Osteoblast (primary cell): ENCODE measurements around the gene FAM168B. TPM values are rescaled to one million over a fixed set of nuclear protein-coding genes. Genes with fewer than 3 reads are reported as not detected.

ENCODE experiments used
- DNase-seq: peaks from one replicate; pipeline ENCODE4 v3.0.0; 2011; ENCODE audit warnings: low spot score, mixed read lengths; ENCODE audit not compliant: insufficient read length; ENCODE audit errors: missing footprints
- H2AFZ ChIP-seq: 2 replicates; pipeline ENCODE4 v1.6.0; 2011; ENCODE audit warnings: mild to moderate bottlenecking, low read length
- H3K27ac ChIP-seq: 2 replicates; pipeline ENCODE4 v1.5.1; 2011; ENCODE audit warnings: mild to moderate bottlenecking, low read depth, low read length, moderate library complexity
- H3K27me3 ChIP-seq: 2 replicates; pipeline ENCODE4 v1.6.0; 2012; ENCODE audit warnings: mild to moderate bottlenecking, control low read depth, inconsistent platforms, low read length, moderate library complexity; ENCODE audit not compliant: insufficient read depth
- H3K36me3 ChIP-seq: 2 replicates; pipeline ENCODE4 v1.5.1; 2011; ENCODE audit warnings: mild to moderate bottlenecking, low read length, control low read depth, moderate library complexity; ENCODE audit not compliant: insufficient read depth
- H3K4me1 ChIP-seq: 2 replicates; pipeline ENCODE4 v1.5.1; 2011; ENCODE audit warnings: mild to moderate bottlenecking, low read length, control low read depth, moderate library complexity; ENCODE audit not compliant: insufficient read depth
- H3K4me2 ChIP-seq: 2 replicates; pipeline ENCODE4 v1.6.0; 2011; ENCODE audit warnings: mild to moderate bottlenecking, low read length; ENCODE audit not compliant: insufficient read depth
- H3K4me3 ChIP-seq: fragments of 200-600 bp; sonication (generic); 3 replicates; pipeline ENCODE4 v1.5.1; 2012; ENCODE audit warnings: mild to moderate bottlenecking, low read length, inconsistent platforms; ENCODE audit not compliant: insufficient read depth
- H3K79me2 ChIP-seq: 2 replicates; pipeline ENCODE4 v1.6.0; 2012; ENCODE audit warnings: mild to moderate bottlenecking, low read length, control low read depth, inconsistent platforms; ENCODE audit not compliant: insufficient read depth
- H3K9me3 ChIP-seq: 2 replicates; pipeline ENCODE4 v1.5.1; 2011; ENCODE audit warnings: low read depth, low read length, control low read depth
- H4K20me1 ChIP-seq: 2 replicates; pipeline ENCODE4 v1.6.0; 2012; ENCODE audit warnings: mild to moderate bottlenecking, low read length, control low read depth; ENCODE audit not compliant: insufficient read depth
- total RNA-seq: library from RNA; depleted of rRNA; stranded (reverse); fragments of >200 nt; gene quantifications from 2 replicates; pipeline ENCODE4 v1.2.3, GENCODE V29; 2012
- TF ChIP-seq, protein P1 (sequence below): IDR thresholded peaks from 2 replicates; pipeline ENCODE4 v1.5.1; 2011; ENCODE audit warnings: mild to moderate bottlenecking, low read depth, low read length, moderate library complexity; ENCODE audit errors: extremely low read depth

FAM168B gene
- total RNA-seq, 1 donor: 117 TPM

DNA sequence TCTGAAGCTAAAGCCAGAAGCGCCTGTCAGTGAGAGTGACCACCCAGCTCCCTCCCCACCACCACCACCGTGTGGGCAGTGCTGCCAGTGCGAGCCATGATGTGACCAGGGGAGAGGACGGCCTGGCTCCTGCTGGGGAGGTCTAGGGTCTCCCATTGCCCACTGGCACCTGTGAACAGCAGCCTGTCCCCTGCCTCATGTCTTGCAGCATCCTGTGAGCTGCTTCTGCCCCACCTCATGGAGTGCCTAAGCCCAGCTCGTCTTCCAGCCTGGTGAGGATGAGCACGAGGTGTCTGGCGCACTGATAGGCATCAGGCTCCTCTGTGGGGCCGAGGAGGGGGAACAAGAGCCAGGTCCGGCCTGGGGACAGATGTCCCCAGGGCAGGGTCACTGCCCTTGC lies 61.4 kb downstream of the FAM168B start:
- peaks cover 3% of the 10 kb centered on the region for H3K9me3 ChIP-seq
- H3K4me1 ChIP-seq: peaks cover 3% of the 10 kb centered on the region
- TF ChIP-seq, protein P1, sequence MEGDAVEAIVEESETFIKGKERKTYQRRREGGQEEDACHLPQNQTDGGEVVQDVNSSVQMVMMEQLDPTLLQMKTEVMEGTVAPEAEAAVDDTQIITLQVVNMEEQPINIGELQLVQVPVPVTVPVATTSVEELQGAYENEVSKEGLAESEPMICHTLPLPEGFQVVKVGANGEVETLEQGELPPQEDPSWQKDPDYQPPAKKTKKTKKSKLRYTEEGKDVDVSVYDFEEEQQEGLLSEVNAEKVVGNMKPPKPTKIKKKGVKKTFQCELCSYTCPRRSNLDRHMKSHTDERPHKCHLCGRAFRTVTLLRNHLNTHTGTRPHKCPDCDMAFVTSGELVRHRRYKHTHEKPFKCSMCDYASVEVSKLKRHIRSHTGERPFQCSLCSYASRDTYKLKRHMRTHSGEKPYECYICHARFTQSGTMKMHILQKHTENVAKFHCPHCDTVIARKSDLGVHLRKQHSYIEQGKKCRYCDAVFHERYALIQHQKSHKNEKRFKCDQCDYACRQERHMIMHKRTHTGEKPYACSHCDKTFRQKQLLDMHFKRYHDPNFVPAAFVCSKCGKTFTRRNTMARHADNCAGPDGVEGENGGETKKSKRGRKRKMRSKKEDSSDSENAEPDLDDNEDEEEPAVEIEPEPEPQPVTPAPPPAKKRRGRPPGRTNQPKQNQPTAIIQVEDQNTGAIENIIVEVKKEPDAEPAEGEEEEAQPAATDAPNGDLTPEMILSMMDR: no peak
- H3K27me3 ChIP-seq: peaks cover 4% of the 10 kb centered on the region
- H3K36me3 ChIP-seq: no peaks in the 10 kb centered on the region
- no peaks in the 10 kb centered on the region for H3K79me2 ChIP-seq
- no peak overlapping the region for H3K4me3 ChIP-seq
- H3K27ac ChIP-seq: no peak overlapping the region
- peaks cover 6% of the 10 kb centered on the region for H4K20me1 ChIP-seq
- DNase-seq: peak; percentile 61
- no peak overlapping the region for H3K4me2 ChIP-seq
- H2AFZ ChIP-seq: no peak overlapping the region

DNA sequence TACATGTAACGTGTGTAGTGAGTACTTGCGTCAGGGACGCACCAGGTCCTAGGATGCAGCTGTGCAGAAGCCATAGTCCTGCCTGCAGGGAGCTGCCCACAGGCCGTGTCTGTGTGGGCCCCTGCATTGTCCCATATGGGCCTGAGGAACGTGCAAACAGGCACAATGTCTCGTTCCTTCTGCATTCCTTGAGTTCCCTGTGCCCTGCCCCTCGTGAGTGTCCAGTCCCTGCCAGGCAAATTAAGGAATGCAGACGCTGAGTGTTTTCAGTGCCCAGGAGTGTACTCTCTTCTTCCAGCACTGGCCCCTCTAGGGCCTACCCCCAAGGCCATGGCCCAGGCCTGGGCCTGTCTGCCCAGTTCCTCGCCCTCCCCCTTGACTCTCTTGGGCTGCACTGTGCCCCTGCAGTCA lies 61.8 kb downstream of the FAM168B start:
- Histone ChIP-seq H3K4me3 (no peak overlapping the region), H3K36me3 (no peaks in the 10 kb centered on the region), H3K4me1 (peaks cover 3% of the 10 kb centered on the region), H3K79me2 (no peaks in the 10 kb centered on the region), H3K4me2 (no peak overlapping the region), H4K20me1 (peaks cover 4% of the 10 kb centered on the region), H3K27me3 (peaks cover 4% of the 10 kb centered on the region), H3K9me3 (peaks cover 3% of the 10 kb centered on the region), H3K27ac (no peak overlapping the region), H2AFZ (no peak overlapping the region)
- TF ChIP-seq, protein P1: no peak
- no peak for DNase-seq

DNA sequence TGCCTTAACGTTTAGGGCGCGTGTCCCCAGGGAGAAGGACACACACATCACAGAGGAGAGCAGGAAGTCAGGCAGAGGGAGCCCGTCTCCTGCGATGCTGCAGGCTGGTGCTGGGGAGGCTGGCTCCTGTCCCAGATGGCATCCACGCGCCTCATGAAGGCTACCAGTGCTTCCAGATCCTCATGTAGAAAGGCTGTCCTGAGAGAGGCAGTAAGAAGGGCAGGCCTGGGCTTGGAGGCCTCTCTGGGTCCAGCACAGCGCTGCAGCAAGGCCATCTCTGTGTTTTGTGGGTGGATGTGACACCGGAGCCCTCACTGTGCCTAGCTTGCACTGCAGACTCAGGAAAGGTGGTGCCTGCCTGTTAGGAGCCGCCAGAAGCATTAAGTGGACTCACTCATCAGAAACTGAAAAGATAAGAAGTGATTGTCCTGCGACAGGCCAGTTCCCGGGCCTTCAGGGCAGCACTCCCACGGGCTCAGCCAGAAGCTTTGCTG lies 62.7 kb downstream of the FAM168B start:
- H3K4me2 ChIP-seq: no peak overlapping the region
- TF ChIP-seq, protein P1: no peak
- peak; percentile 56 for DNase-seq

GRCh38 chr2:131029812-131030211 lies 63.4 kb downstream of the FAM168B start:
- Histone ChIP-seq H2AFZ (no peak overlapping the region), H3K9me3 (peaks cover 3% of the 10 kb centered on the region), H3K36me3 (no peaks in the 10 kb centered on the region), H3K27me3 (peaks cover 2% of the 10 kb centered on the region), H3K27ac (no peak overlapping the region), H3K4me1 (peaks cover 3% of the 10 kb centered on the region), H3K79me2 (no peaks in the 10 kb centered on the region), H4K20me1 (no peaks in the 10 kb centered on the region), H3K4me3 (no peak overlapping the region), H3K4me2 (no peak overlapping the region)
- TF ChIP-seq, protein P1: no peak
- DNase-seq: no peak

More for the DNA sequence above, 62.7 kb downstream of the FAM168B start:
- H3K4me3 ChIP-seq: no peak overlapping the region
- H3K27ac ChIP-seq: no peak overlapping the region
- H3K79me2 ChIP-seq: no peaks in the 10 kb centered on the region
- peaks cover 3% of the 10 kb centered on the region for H3K4me1 ChIP-seq
- H3K27me3 ChIP-seq: peaks cover 2% of the 10 kb centered on the region
- no peaks in the 10 kb centered on the region for H3K36me3 ChIP-seq
- H2AFZ ChIP-seq: no peak overlapping the region
- no peaks in the 10 kb centered on the region for H4K20me1 ChIP-seq
- H3K9me3 ChIP-seq: peaks cover 3% of the 10 kb centered on the region
